Loucy (cell line): Measurements from ENCODE around the gene KLKB1.
A peak's percentile ranks its signal among the peaks of the same experiment; 100 is the strongest.

Experiments used
- H2AFZ ChIP-seq: fragments of 200-600 bp; sonication (generic); 2 replicates; pipeline ENCODE4 v1.6.0; 2016; ENCODE audit warnings: antibody characterized with exemption, mild to moderate bottlenecking, low read length, moderate library complexity
- H3F3A ChIP-seq: fragments of 200-600 bp; 2 replicates; pipeline ENCODE4 v1.6.0; 2016; ENCODE audit warnings: antibody characterized with exemption, low read depth, mild to moderate bottlenecking
- H3K27me3 ChIP-seq: fragments of 200-600 bp; sonication (generic); 2 replicates; pipeline ENCODE4 v1.6.1; 2014; ENCODE audit warnings: low read length, mild to moderate bottlenecking; ENCODE audit not compliant: insufficient read depth, poor library complexity, severe bottlenecking
- H3K36me3 ChIP-seq: fragments of 200-600 bp; sonication (generic); 2 replicates; pipeline ENCODE4 v1.6.1; 2016; ENCODE audit warnings: low read length; ENCODE audit not compliant: insufficient read depth
- H3K4me1 ChIP-seq: fragments of 200-600 bp; sonication (generic); 2 replicates; pipeline ENCODE4 v1.5.1; 2014; ENCODE audit warnings: low read length, mild to moderate bottlenecking; ENCODE audit not compliant: insufficient read depth, poor library complexity, severe bottlenecking
- H3K4me2 ChIP-seq: fragments of 200-600 bp; sonication (generic); 2 replicates; pipeline ENCODE4 v1.6.0; 2014; ENCODE audit warnings: antibody characterized with exemption, low read length, low read depth, mild to moderate bottlenecking; ENCODE audit not compliant: poor library complexity, severe bottlenecking
- H3K4me3 ChIP-seq: fragments of 200-600 bp; sonication (generic); 2 replicates; pipeline ENCODE4 v1.5.1; 2014; ENCODE audit warnings: low read length, mild to moderate bottlenecking, mixed read lengths; ENCODE audit not compliant: poor library complexity, severe bottlenecking
- H3K79me2 ChIP-seq: fragments of 200-600 bp; sonication (generic); 2 replicates; pipeline ENCODE4 v1.6.1; 2014; ENCODE audit warnings: low read length; ENCODE audit not compliant: insufficient read depth
- H3K9ac ChIP-seq: fragments of 200-600 bp; sonication (generic); 2 replicates; pipeline ENCODE4 v1.6.0; 2014; ENCODE audit warnings: mild to moderate bottlenecking, low read depth, low read length, moderate library complexity; ENCODE audit not compliant: poor library complexity, severe bottlenecking
- H3K9me2 ChIP-seq: fragments of 200-600 bp; sonication (generic); replicated peaks from 2 replicates; pipeline ENCODE4 v1.6.1; 2016; ENCODE audit warnings: low read depth, low read length, mixed read lengths
- H3K9me3 ChIP-seq: fragments of 200-600 bp; sonication (generic); 2 replicates; pipeline ENCODE4 v1.6.1; 2014; ENCODE audit warnings: mild to moderate bottlenecking, antibody characterized with exemption, low read length, low read depth; ENCODE audit not compliant: insufficient read depth
- H4K20me1 ChIP-seq: fragments of 200-600 bp; sonication (generic); 2 replicates; pipeline ENCODE4 v1.6.0; 2014; ENCODE audit warnings: antibody characterized with exemption, low read length, mild to moderate bottlenecking; ENCODE audit not compliant: insufficient read depth, poor library complexity, severe bottlenecking
- CTCF ChIP-seq: fragments of 200-600 bp; sonication (generic); conservative IDR thresholded peaks from 2 replicates; pipeline ENCODE4 v1.5.1; 2014; ENCODE audit warnings: mild to moderate bottlenecking, antibody characterized with exemption, low read length
- EZH2phosphoT487 ChIP-seq: fragments of 200-600 bp; IDR thresholded peaks from 2 replicates; pipeline ENCODE4 v1.6.1; 2018; ENCODE audit warnings: antibody characterized with exemption, mild to moderate bottlenecking, moderate library complexity, borderline replicate concordance

KLKB1 gene

GRCh38 chr4:186201010-186201409, 26.3 kb upstream of the KLKB1 start:
- no peaks in the 10 kb centered on the region for H3K27me3 ChIP-seq
- no peak overlapping the region for H3K4me2 ChIP-seq
- no peak overlapping the region for H2AFZ ChIP-seq
- no peak overlapping the region for H3K4me3 ChIP-seq
- no peaks in the 10 kb centered on the region for H3K9me2 ChIP-seq
- H3K4me1 ChIP-seq, result no peaks in the 10 kb centered on the region
- no peaks in the 10 kb centered on the region for H3K79me2 ChIP-seq
- H3K9me3 ChIP-seq, result no peaks in the 10 kb centered on the region
- H3F3A ChIP-seq, result no peaks in the 10 kb centered on the region
- H3K36me3 ChIP-seq, result no peaks in the 10 kb centered on the region
- no peak overlapping the region for H3K9ac ChIP-seq
- no peaks in the 10 kb centered on the region for H4K20me1 ChIP-seq
- TF ChIP-seq CTCF (no peak), EZH2phosphoT487 (no peak)

GRCh38 chr4:186201535-186202230, 25.6 kb upstream of the KLKB1 start:
- no peak for TF ChIP-seq EZH2phosphoT487
- peak; percentile 94 for TF ChIP-seq CTCF
- no peak overlapping the region for H3K4me3 ChIP-seq
- H3K27me3 ChIP-seq, result no peaks in the 10 kb centered on the region
- H3K36me3 ChIP-seq, result no peaks in the 10 kb centered on the region
- no peak overlapping the region for H3K9ac ChIP-seq
- H3K4me2 ChIP-seq, result no peak overlapping the region
- H3K79me2 ChIP-seq, result no peaks in the 10 kb centered on the region
- H3K9me2 ChIP-seq, result no peaks in the 10 kb centered on the region
- no peaks in the 10 kb centered on the region for H4K20me1 ChIP-seq
- H2AFZ ChIP-seq, result peak overlapping the region; percentile 10; the same call in 1 of the 2 replicates
- no peaks in the 10 kb centered on the region for H3K4me1 ChIP-seq
- H3K9me3 ChIP-seq, result no peaks in the 10 kb centered on the region
- H3F3A ChIP-seq, result no peaks in the 10 kb centered on the region

- H3K9me2 ChIP-seq, result no peaks in the 10 kb centered on the region
Measured at GRCh38 chr4:186202490-186203140, 24.7 kb upstream of the KLKB1 start.

More at GRCh38 chr4:186202490-186203140, 24.7 kb upstream of the KLKB1 start:
- Histone ChIP-seq H3K4me2 (no peak overlapping the region), H4K20me1 (no peaks in the 10 kb centered on the region), H3K9ac (no peak overlapping the region), H3K9me3 (no peaks in the 10 kb centered on the region), H3K27me3 (no peaks in the 10 kb centered on the region), H3K4me3 (no peak overlapping the region), H3K4me1 (no peaks in the 10 kb centered on the region), H3F3A (no peaks in the 10 kb centered on the region), H3K79me2 (no peaks in the 10 kb centered on the region), H2AFZ (no peak overlapping the region), H3K36me3 (no peaks in the 10 kb centered on the region)
- TF ChIP-seq EZH2phosphoT487 (no peak), CTCF (no peak)
